A549 (cell line): ENCODE data around the gene RHOB. TPM values are rescaled to one million over a fixed set of nuclear protein-coding genes. Genes with fewer than 3 reads are reported as not detected.
"Not testable (repeated sequence)": the region's sequence is repeated elsewhere in the genome, so short reads cannot be mapped to it uniquely, and the experiment has no call there.

Source experiments
- ATAC-seq, 2 experiments: fragments of 200-7000 bp in 1 of 2; fragments of >200 bp in 1 of 2; cut with Nextera tagmentation in 1 of 2; cut with Tn5 transposase in 1 of 2; 3 replicates each; pipeline versions ENCODE4 v1.8.0 to v1.9.1; 2018 to 2020; ENCODE audit warnings: mild to moderate bottlenecking in 1 of 2, moderate library complexity in 1 of 2
- CTCF ChIA-PET: fragments of 300-600 bp; sonication (Branson Sonifier 250); formaldehyde crosslinking; extraction: SDS; loops from one replicate; lab custom pipeline; 2021; ENCODE audit warnings: antibody characterized with exemption, inconsistent platforms; lab: Yijun Ruan, JAX
- POLR2A ChIA-PET: fragments of 350-600 bp; formaldehyde crosslinking; extraction: SDS; loops from one replicate; lab custom pipeline; 2021; ENCODE audit warnings: antibody characterized with exemption, inconsistent platforms; lab: Yijun Ruan, JAX
- DNase-seq, 2 experiments: peaks; one replicate each; pipeline versions ENCODE4 v3.0.0 to v3.0.0-alpha.2; 2011 to 2016; ENCODE audit warnings: low read depth in 1 of 2, low spot score in 1 of 2
- FAIRE-seq: peaks from 2 replicates; lab custom pipeline; 2011; peaks lifted over from hg19 to GRCh38; lab: Jason Lieb, UNC
- H3K27ac ChIP-seq, 2 experiments: fragments of >200 bp; sonication (Bioruptor Twin); formaldehyde crosslinking; 3 replicates each; pipeline ENCODE4 v1.5.1; 2016 to 2017
- H3K4me1 ChIP-seq: fragments of >200 bp; sonication (Bioruptor Twin); formaldehyde crosslinking; 3 replicates; pipeline ENCODE4 v1.6.1; 2016
- H3K4me2 ChIP-seq: fragments of >200 bp; sonication (Bioruptor Twin); formaldehyde crosslinking; 3 replicates; pipeline ENCODE4 v1.6.1; 2016
- H3K4me3 ChIP-seq: fragments of >200 bp; sonication (Bioruptor Twin); formaldehyde crosslinking; 3 replicates; pipeline ENCODE4 v1.5.1; 2016
- H3K9me3 ChIP-seq: fragments of >200 bp; sonication (Bioruptor Twin); formaldehyde crosslinking; 3 replicates; pipeline ENCODE4 v1.6.1; 2016
- ATOH8 ChIP-seq: fragments of 250-450 bp; sonication (Bioruptor Pico); IDR thresholded peaks from 2 replicates; pipeline ENCODE4 v1.5.0; 2020; ENCODE audit warnings: low read depth, mild to moderate bottlenecking, moderate library complexity
- CBX2 ChIP-seq: fragments of 200-600 bp; sonication (generic); IDR thresholded peaks from 2 replicates; pipeline ENCODE4 v1.6.1; 2016; ENCODE audit warnings: low read depth, mild to moderate bottlenecking, borderline replicate concordance
- CTCF ChIP-seq: fragments of >200 bp; sonication (Bioruptor Twin); formaldehyde crosslinking; IDR thresholded peaks from 3 replicates; pipeline ENCODE4 v1.5.1; 2016
- EHF ChIP-seq: fragments of 250-450 bp; sonication (Bioruptor Pico); IDR thresholded peaks from 2 replicates; pipeline ENCODE4 v1.5.0; 2020; ENCODE audit warnings: mild to moderate bottlenecking
- EHMT2 ChIP-seq: fragments of 200-600 bp; sonication (generic); IDR thresholded peaks from 2 replicates; pipeline ENCODE4 v1.6.1; 2016; ENCODE audit warnings: antibody characterized with exemption, low read depth, mild to moderate bottlenecking, moderate library complexity
- EP300 ChIP-seq, 2 experiments: fragments of >200 bp; sonication (Bioruptor Twin); formaldehyde crosslinking; IDR thresholded peaks; 2 replicates in 1 of 2; 3 replicates in 1 of 2; pipeline ENCODE4 v1.6.1; 2016 to 2017
- GATA3 ChIP-seq: IDR thresholded peaks from 2 replicates; pipeline ENCODE4 v1.6.1; 2012; ENCODE audit warnings: borderline replicate concordance
- KDM5A ChIP-seq: fragments of 200-600 bp; sonication (generic); IDR thresholded peaks from 2 replicates; pipeline ENCODE4 v1.6.1; 2016; ENCODE audit warnings: antibody characterized with exemption, mild to moderate bottlenecking
- MAFK ChIP-seq: fragments of 450-650 bp; IDR thresholded peaks from 2 replicates; pipeline ENCODE4 v1.6.1; 2014; ENCODE audit not compliant: partially characterized antibody
- MAX ChIP-seq: IDR thresholded peaks from 2 replicates; pipeline ENCODE4 v1.6.1; 2012
- RAD21 ChIP-seq, 2 experiments: fragments of >200 bp in 1 of 2; sonication (Bioruptor Twin) in 1 of 2; formaldehyde crosslinking in 1 of 2; IDR thresholded peaks in 1 of 2; conservative IDR thresholded peaks in 1 of 2; 2 replicates in 1 of 2; 3 replicates in 1 of 2; pipeline ENCODE4 v1.6.1; 2012 to 2018; ENCODE audit warnings: inconsistent platforms in 1 of 2
- ZFP36 ChIP-seq: fragments of 450-650 bp; IDR thresholded peaks from 2 replicates; pipeline ENCODE4 v1.6.1; 2014; ENCODE audit warnings: borderline replicate concordance; ENCODE audit not compliant: partially characterized antibody
- WGBS: methylation state at CpG from one replicate; pipeline ENCODE4 v1.1.6; 2017; ENCODE audit errors: missing lambda C conversion rate; 5-methylcytosine and 5-hydroxymethylcytosine counted together
- polyA plus RNA-seq, 4 experiments: library from polyadenylated mRNA; depleted of rRNA in 3 of 4; stranded (reverse); fragments of >200 nt; fragmentation: RNase III in 1 of 4; extraction: RNeasy Plus Mini Kit Qiagen cat#74134 plus additional on column Dnase treatment in 1 of 4; gene quantifications; 2 replicates in 3 of 4; 3 replicates in 1 of 4; pipeline ENCODE4 v1.2.3, GENCODE V29; 2011 to 2017
- TF ChIP-seq, protein P1 (sequence below): fragments of 450-650 bp; IDR thresholded peaks from 2 replicates; pipeline ENCODE4 v1.6.1; 2014; ENCODE audit warnings: antibody characterized with exemption
- TF ChIP-seq, protein P2 (sequence below): fragments of 250-450 bp; sonication (Bioruptor Pico); IDR thresholded peaks from 2 replicates; pipeline ENCODE4 v1.5.0; 2021; ENCODE audit warnings: mild to moderate bottlenecking, moderate library complexity, borderline replicate concordance

The RHOB gene
- polyA plus RNA-seq, 2 of the 4 experiments (the other 2 are of a cell fraction): 84.5 to 157 TPM

- CTCF ChIA-PET: interaction anchor here (1.0 to 16.4 kb wide), 5 partner anchors 17 to 220 kb away, joined by 4 to 355 read pairs (median 116); no protein-coding TSS in a partner anchor
- FAIRE-seq: no peak
- TF ChIP-seq RAD21 (conservative IDR thresholded peaks at IDR 0.05 in 1 of 2, IDR thresholded peaks at IDR 0.05 in 1 of 2) (no peak), CTCF (no peak)
- TF ChIP-seq, protein P1, sequence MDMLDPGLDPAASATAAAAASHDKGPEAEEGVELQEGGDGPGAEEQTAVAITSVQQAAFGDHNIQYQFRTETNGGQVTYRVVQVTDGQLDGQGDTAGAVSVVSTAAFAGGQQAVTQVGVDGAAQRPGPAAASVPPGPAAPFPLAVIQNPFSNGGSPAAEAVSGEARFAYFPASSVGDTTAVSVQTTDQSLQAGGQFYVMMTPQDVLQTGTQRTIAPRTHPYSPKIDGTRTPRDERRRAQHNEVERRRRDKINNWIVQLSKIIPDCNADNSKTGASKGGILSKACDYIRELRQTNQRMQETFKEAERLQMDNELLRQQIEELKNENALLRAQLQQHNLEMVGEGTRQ: no peak
- TF ChIP-seq, all 56 proteins: peak for 0
- Histone ChIP-seq H3K4me1 (peaks cover 4% of the 10 kb centered on the region; the same call in 1 of the 3 replicates), H3K27ac (no peak overlapping the region), H3K4me3 (no peak overlapping the region), H3K4me2 (no peak overlapping the region), H3K9me3 (no peaks in the 10 kb centered on the region)
- POLR2A ChIA-PET: interaction anchor here (1.4 kb wide), 1 partner anchor 30 kb away, joined by 3 read pairs; the partner anchor contains the start of gene RHOB
- no peak for ATAC-seq
- WGBS: 58% methylated on average over 1 of the region's 1 CpG
- no peak for DNase-seq
Measured at GRCh38 chr2:20416723-20417122, 30.2 kb upstream of the RHOB start.

DNA sequence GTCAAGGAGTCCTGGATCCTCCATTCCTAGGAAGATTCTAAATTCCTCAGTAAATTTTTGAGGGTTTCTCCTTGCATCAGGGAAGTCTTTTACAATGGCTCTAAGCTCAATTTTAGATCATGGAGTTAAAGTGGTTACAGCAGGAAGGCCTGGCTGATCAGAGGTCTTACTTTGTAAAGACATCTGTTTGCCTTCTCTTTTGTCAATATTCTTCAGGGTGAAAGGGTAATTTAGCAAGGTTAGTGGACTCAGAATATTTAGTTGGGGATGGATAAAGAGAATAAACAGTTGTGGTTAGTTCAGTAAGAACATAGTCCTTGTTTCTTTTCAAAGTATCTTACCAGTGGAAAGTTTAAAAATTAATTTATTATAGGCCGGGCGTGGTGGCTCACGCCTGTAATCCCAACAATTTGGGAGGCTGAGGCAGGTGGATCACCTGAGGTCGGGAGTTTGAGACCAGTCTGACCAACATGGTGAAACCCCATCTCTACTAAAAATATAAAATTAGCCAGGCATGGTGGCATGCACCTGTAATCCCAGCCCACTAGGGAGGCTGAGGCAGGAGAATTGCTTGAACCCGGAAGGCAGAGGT, 29.5 kb upstream of the RHOB start:
- not testable (repeated sequence) for H3K4me3 ChIP-seq, ATAC-seq, DNase-seq, H3K4me2 ChIP-seq, H3K27ac ChIP-seq, FAIRE-seq, H3K9me3 ChIP-seq, H3K4me1 ChIP-seq
- WGBS: 77% methylated on average over 5 of the region's 5 CpGs
- CTCF ChIA-PET: interaction anchor here (1.0 to 16.4 kb wide), 5 partner anchors 17 to 244 kb away, joined by 3 to 355 read pairs (median 87); no protein-coding TSS in a partner anchor
- POLR2A ChIA-PET: interaction anchor here (1.4 kb wide), 1 partner anchor 29 kb away, joined by 3 read pairs; the partner anchor contains the start of gene RHOB

DNA sequence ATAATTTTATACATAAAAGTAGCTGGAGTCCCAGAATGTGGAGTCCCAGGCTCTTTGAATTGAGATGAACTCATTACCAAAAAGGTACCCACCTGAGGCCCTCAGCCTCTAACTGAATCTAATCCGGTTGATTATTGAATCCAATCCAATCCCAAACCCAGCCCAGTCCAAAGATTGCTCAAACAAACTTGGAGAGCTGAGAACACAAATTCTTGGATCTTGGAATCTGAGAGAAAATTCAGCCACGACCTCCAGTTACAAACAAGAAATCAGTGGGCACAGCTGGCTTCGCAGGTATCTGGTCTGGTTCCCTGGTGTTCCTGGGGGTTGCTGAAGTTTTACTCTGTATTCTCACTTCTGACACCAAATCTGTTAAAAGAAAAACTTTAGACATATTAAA, 28.4 kb upstream of the RHOB start:
- POLR2A ChIA-PET: interaction anchor here (1.4 kb wide), 1 partner anchor 29 kb away, joined by 6 read pairs; the partner anchor contains the start of gene RHOB
- no peak for DNase-seq

More for the DNA sequence above, 28.4 kb upstream of the RHOB start:
- H3K27ac ChIP-seq: no peak overlapping the region
- no peak for TF ChIP-seq CBX2
- TF ChIP-seq EP300 (IDR thresholded peaks at IDR 0.05): no peak
- TF ChIP-seq ATOH8 (CRISPR knock-in tag): no peak
- TF ChIP-seq EHMT2: no peak
- TF ChIP-seq KDM5A: no peak
- TF ChIP-seq MAFK: no peak
- no peak for TF ChIP-seq MAX
- TF ChIP-seq, protein P1: no peak
- TF ChIP-seq, protein P2, sequence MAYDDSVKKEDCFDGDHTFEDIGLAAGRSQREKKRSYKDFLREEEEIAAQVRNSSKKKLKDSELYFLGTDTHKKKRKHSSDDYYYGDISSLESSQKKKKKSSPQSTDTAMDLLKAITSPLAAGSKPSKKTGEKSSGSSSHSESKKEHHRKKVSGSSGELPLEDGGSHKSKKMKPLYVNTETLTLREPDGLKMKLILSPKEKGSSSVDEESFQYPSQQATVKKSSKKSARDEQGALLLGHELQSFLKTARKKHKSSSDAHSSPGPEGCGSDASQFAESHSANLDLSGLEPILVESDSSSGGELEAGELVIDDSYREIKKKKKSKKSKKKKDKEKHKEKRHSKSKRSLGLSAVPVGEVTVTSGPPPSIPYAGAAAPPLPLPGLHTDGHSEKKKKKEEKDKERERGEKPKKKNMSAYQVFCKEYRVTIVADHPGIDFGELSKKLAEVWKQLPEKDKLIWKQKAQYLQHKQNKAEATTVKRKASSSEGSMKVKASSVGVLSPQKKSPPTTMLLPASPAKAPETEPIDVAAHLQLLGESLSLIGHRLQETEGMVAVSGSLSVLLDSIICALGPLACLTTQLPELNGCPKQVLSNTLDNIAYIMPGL (CRISPR knock-in tag): no peak
- TF ChIP-seq GATA3: no peak
- TF ChIP-seq EHF: no peak
- no peak for TF ChIP-seq ZFP36
- H3K4me2 ChIP-seq: no peak overlapping the region
- CTCF ChIA-PET: interaction anchor here (0.9 to 10.8 kb wide), 10 partner anchors 6 to 243 kb away, joined by 3 to 128 read pairs (median 5); partner anchors contain the start of gene HS1BP3
- no peak for FAIRE-seq
- H3K4me1 ChIP-seq: peaks cover 7% of the 10 kb centered on the region; the same call in 1 of the 3 replicates
- no peak for ATAC-seq
- H3K4me3 ChIP-seq: no peak overlapping the region
- H3K9me3 ChIP-seq: no peaks in the 10 kb centered on the region
- WGBS: 60% methylated on average over 3 of the region's 3 CpGs
